Activated CD4-positive, alpha-beta T cell treated with anti-CD3 and anti-CD28 coated beads, Interleukin-2, amount 10 ng/mL, durations not matched to agents 7 days and 5 days (primary cell): Measurements from ENCODE around the gene FAP. TPM values are rescaled to one million over a fixed set of nuclear protein-coding genes. Genes with fewer than 3 reads are reported as not detected.

Experiments
- CTCF ChIA-PET: fragments of 350-600 bp; sonication (Branson Sonifier 250); formaldehyde crosslinking; loops from one replicate; lab custom pipeline; 2021; ENCODE audit warnings: antibody characterized with exemption; lab: Charles Lee
- POLR2A ChIA-PET: fragments of 350-600 bp; sonication (Branson Sonifier 250); formaldehyde crosslinking; loops from one replicate; lab custom pipeline; 2021; ENCODE audit warnings: antibody characterized with exemption; lab: Charles Lee
- DNase-seq: peaks from one replicate; pipeline ENCODE4 v3.0.0-alpha.2; 2020
- H3K27ac Mint-ChIP-seq: one replicate; pipeline ENCODE4 v1.8.0; 2021; ENCODE audit warnings: mild to moderate bottlenecking, moderate library complexity, mixed read lengths
- H3K27me3 Mint-ChIP-seq: one replicate; pipeline ENCODE4 v1.8.0; 2021; ENCODE audit warnings: mixed read lengths
- H3K36me3 Mint-ChIP-seq: one replicate; pipeline ENCODE4 v1.8.0; 2021; ENCODE audit warnings: low read depth, mixed read lengths
- H3K4me1 Mint-ChIP-seq: one replicate; pipeline ENCODE4 v1.8.0; 2021; ENCODE audit warnings: mixed read lengths
- H3K4me3 Mint-ChIP-seq: one replicate; pipeline ENCODE4 v1.8.0; 2021; ENCODE audit warnings: mild to moderate bottlenecking, moderate library complexity, mixed read lengths
- H3K9me3 Mint-ChIP-seq: one replicate; pipeline ENCODE4 v1.8.0; 2021; ENCODE audit warnings: mixed read lengths
- total RNA-seq, 2 experiments: library from RNA; stranded (reverse); gene quantifications; one replicate each; pipeline ENCODE4 v1.2.3, GENCODE V29; 2021

FAP gene
- total RNA-seq, 2 experiments from 2014 or later = not detected

DNA sequence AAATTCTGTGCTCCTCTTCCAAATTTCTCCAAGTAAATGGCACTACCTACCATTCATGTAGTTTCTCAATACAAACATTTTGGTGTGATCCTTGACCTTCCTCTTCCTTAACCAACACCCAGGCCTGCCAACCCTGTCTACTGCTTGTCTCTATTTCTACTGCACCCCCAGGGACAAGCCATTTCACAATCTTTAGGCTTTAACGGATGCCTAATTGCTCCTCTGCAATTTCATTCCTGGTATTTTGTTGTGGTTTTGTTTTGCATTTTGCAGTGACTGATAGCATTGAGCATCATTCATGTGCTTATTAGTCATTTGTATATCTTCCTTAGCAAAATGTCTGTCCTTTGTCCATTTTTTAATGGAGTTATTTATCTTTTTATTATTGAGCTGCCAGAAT, 10.0 kb downstream of the FAP start:
- Mint-ChIP-seq H3K4me3 (no peak overlapping the region), H3K9me3 (no peaks in the 10 kb centered on the region), H3K36me3 (no peaks in the 10 kb centered on the region), H3K27me3 (peaks cover 35% of the 10 kb centered on the region), H3K4me1 (no peaks in the 10 kb centered on the region), H3K27ac (no peak overlapping the region)
- ChIA-PET POLR2A (no interaction called here), CTCF (no interaction called here)
- no peak for DNase-seq

DNA sequence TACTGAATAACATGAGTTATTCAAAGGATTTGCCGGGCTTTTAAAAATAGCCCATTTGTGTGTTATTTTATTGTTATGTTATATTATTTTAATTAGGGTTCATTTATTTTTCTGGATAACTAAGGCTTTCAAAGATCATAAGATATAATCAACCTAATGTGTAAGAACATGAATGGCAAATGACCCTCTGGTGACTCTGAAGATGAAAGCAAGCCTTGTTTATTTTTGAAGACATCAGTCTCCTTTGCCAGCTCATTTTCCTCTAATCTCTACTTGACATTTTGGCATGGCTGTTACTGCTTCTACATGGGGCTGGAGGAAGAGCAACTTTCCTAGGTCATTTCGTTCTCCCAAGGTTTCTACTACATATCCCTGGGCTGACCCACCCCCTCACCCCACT, 10.6 kb downstream of the FAP start:
- POLR2A ChIA-PET = no interaction called here

DNA sequence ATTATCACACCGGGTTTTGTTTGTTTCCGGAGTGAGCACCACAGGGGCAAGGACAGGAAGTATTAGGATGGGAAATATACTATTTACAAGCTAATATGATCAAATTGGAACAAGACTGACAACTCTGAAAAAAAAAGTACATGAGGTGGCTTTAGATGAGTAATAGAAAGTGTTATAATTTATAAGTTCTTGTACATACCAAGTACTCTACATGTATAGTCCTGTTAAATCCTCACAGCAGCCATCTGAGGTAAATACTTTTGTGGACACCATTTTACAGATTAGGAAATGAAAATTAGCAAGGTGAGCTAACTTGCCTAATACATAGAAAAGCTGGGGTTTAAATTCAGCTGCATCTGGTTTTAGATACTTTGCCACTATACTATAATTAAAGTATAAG, 11.2 kb downstream of the FAP start:
- CTCF ChIA-PET = interaction anchor here (1.0 kb wide), 1 partner anchor 11 kb away, joined by 3 read pairs; no protein-coding TSS in a partner anchor
- Mint-ChIP-seq H3K27ac (no peak overlapping the region), H3K4me1 (no peaks in the 10 kb centered on the region)

More for the DNA sequence above, 10.6 kb downstream of the FAP start:
- Mint-ChIP-seq H3K9me3 (no peaks in the 10 kb centered on the region), H3K27ac (no peak overlapping the region), H3K36me3 (no peaks in the 10 kb centered on the region), H3K4me3 (no peak overlapping the region), H3K4me1 (no peaks in the 10 kb centered on the region), H3K27me3 (peaks cover 39% of the 10 kb centered on the region)
- no peak for DNase-seq
- CTCF ChIA-PET = interaction anchor here (1.0 kb wide), 1 partner anchor 12 kb away, joined by 3 read pairs; no protein-coding TSS in a partner anchor

DNA sequence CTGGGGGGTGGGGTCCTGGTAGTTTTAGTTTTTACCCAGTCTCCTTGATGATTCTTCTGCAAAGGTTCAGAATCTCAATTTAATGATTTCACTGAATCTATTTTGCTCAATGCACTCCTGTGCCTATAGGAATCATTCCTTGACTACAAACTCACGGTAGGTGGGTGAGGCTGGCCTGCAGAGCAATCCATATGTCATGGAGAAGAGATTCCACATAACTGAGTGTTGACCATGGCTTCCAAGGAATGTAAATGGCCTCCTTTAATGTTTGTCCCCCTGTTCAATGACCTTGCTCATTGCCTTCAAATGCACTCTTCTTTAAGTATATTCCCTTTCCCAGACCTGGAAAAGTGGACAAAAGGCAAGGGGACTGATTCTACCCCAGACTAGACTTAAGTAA, 12.5 kb downstream of the FAP start:
- H3K4me1 Mint-ChIP-seq = no peaks in the 10 kb centered on the region
- ChIA-PET CTCF (no interaction called here), POLR2A (no interaction called here)
- DNase-seq = no peak
- no peaks in the 10 kb centered on the region for H3K36me3 Mint-ChIP-seq
- H3K9me3 Mint-ChIP-seq = no peaks in the 10 kb centered on the region
- no peak overlapping the region for H3K4me3 Mint-ChIP-seq
- no peak overlapping the region for H3K27ac Mint-ChIP-seq
- H3K27me3 Mint-ChIP-seq = peaks cover 39% of the 10 kb centered on the region

More for the DNA sequence above, 11.2 kb downstream of the FAP start:
- DNase-seq = no peak
- Mint-ChIP-seq H3K27me3 (peaks cover 39% of the 10 kb centered on the region), H3K9me3 (no peaks in the 10 kb centered on the region), H3K4me3 (no peak overlapping the region), H3K36me3 (no peaks in the 10 kb centered on the region)
- POLR2A ChIA-PET = no interaction called here

DNA sequence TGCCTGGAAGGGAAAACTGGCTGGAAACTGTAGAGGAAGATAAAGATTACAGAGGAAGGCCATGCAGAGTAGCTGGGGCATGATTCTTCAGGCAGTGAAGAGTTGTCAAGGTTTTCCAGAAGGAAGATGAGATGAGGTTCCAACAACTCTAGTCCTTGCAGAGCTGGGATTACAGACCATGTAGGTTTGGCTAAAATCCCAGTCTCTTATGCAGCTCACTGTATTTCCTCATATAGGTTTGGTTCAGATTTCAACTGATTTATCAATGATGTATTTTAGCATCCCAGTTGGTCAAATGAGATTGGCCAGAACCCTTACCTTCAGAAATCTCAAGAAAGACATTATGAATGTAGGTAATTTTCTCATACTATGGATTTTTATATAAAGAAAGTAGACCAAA, 16.4 kb downstream of the FAP start:
- CTCF ChIA-PET = no interaction called here

DNA sequence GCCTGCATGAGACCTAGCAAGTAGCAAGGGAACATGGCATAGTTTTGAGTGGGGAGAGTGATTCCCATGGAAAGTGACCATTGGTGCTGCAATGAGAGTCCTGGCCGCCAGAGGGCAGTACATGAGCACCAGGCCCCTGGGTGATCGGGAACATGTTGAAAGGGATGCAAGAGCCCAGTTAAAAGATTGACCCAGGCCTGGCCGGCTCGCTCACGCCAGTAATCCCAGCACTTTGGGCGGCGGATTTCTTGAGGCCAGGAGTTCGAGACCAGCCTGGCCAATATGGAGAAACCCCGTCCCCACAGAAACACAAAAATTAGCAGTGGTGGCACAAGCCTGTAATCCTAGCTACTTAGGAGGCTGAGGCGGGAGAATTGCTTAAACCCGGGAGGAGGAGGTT, 22.2 kb downstream of the FAP start:
- H3K27me3 Mint-ChIP-seq = peaks cover 54% of the 10 kb centered on the region
- POLR2A ChIA-PET = no interaction called here
- H3K27ac Mint-ChIP-seq = no peak overlapping the region
- no peaks in the 10 kb centered on the region for H3K36me3 Mint-ChIP-seq
- no peaks in the 10 kb centered on the region for H3K9me3 Mint-ChIP-seq
- peak; percentile 59 for DNase-seq
- CTCF ChIA-PET = interaction anchor here (0.6 to 1.8 kb wide), 12 partner anchors 11 to 770 kb away, joined by 3 to 6 read pairs (median 4); no protein-coding TSS in a partner anchor
- H3K4me1 Mint-ChIP-seq = no peaks in the 10 kb centered on the region
- H3K4me3 Mint-ChIP-seq = no peak overlapping the region

More for the DNA sequence above, 16.4 kb downstream of the FAP start:
- no peak for DNase-seq
- Mint-ChIP-seq H3K27ac (no peak overlapping the region), H3K27me3 (peaks cover 56% of the 10 kb centered on the region), H3K4me1 (no peaks in the 10 kb centered on the region), H3K36me3 (no peaks in the 10 kb centered on the region), H3K9me3 (no peaks in the 10 kb centered on the region), H3K4me3 (no peak overlapping the region)
- POLR2A ChIA-PET = no interaction called here

DNA sequence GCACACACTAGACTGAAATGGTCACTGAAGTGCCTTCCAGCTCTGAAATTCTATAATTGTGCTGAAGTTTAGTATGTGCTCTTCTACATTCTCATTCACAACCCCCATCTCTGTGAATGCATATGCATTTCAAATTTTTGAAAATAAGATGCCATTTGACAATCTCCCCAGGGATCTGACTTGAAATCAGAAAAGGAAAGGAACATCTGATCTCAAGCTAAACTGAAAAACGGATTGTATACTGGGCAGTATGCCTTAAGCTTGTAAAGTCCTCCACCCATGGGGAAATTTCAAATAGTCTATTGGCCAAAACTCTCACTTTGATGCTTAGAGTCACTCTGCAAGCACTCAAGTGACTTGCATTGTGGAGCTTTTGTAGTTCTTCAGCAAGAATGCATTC, 22.9 kb downstream of the FAP start:
- POLR2A ChIA-PET = interaction anchor here (0.7 kb wide), 1 partner anchor 35 kb away, joined by 3 read pairs; no protein-coding TSS in a partner anchor
- Mint-ChIP-seq H3K36me3 (no peaks in the 10 kb centered on the region), H3K4me3 (no peak overlapping the region), H3K9me3 (no peaks in the 10 kb centered on the region), H3K4me1 (no peaks in the 10 kb centered on the region), H3K27ac (no peak overlapping the region), H3K27me3 (peaks cover 51% of the 10 kb centered on the region)
- DNase-seq = no peak
- CTCF ChIA-PET = interaction anchor here (0.6 to 1.8 kb wide), 8 partner anchors 12 to 114 kb away, joined by 3 to 5 read pairs (median 4); no protein-coding TSS in a partner anchor

DNA sequence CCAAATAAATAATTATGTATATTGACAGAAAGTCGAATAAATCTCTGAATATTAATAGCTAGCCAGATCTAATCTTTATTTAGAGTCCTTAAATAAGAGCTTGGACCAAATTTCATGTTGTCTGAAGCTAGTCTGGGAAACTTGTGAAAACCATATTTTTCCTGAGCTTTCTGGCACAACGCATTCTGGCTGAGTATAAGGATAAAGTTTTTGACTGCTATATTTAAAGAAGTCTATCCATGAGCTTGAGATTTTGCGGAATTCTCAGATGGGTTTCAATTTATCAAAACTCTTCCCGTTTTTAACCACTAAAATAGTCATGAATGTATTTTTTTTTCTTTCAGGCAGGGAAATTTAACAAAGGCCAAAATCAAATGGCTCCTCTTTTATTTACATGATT, 23.8 kb downstream of the FAP start:
- CTCF ChIA-PET = no interaction called here
- Mint-ChIP-seq H3K27me3 (peaks cover 45% of the 10 kb centered on the region), H3K36me3 (no peaks in the 10 kb centered on the region), H3K9me3 (no peaks in the 10 kb centered on the region), H3K4me3 (no peak overlapping the region), H3K27ac (no peak overlapping the region), H3K4me1 (no peaks in the 10 kb centered on the region)
- DNase-seq = no peak
- POLR2A ChIA-PET = no interaction called here

DNA sequence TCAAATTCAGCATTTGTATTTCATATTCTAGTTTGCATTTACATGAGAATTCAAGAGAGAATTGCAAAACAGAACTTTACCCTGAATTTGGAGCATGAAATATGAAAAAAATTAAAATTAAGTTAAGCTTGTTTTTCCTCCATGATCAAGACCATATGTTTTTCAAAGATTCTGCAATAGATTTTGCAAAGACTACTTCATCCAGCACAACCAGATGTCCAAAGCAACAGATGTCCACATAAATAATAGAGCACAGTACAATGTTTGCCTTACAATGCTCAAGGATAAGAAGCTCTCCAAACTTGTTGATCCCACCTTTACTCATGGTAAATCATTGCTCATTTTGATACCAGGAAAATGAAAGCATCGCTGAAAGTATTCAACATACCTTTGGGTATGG, 25.6 kb downstream of the FAP start:
- Mint-ChIP-seq H3K9me3 (no peaks in the 10 kb centered on the region), H3K27ac (no peak overlapping the region), H3K27me3 (peaks cover 39% of the 10 kb centered on the region), H3K4me1 (no peaks in the 10 kb centered on the region), H3K36me3 (no peaks in the 10 kb centered on the region), H3K4me3 (no peak overlapping the region)
- CTCF ChIA-PET = no interaction called here
- no peak for DNase-seq
- POLR2A ChIA-PET = no interaction called here

DNA sequence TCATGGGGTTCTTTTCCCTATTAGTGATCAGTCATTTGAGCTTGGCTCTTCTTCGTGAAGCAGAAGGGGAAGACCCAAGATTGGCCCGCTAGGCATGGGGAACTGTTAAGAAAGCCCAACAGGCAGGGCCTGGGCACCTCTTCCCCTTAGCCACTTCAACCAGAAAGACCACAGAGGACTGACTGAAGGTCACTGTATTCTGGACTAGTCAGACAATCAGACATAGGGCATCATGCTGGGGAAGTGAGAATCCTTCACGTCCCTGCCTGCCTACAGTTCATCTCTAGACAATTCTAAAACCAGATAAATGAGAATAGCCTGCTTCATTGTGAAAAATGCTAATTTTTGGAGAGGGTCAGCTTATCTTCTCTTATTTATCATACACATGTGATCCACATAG, 28.1 kb downstream of the FAP start:
- H3K27me3 Mint-ChIP-seq = peaks cover 29% of the 10 kb centered on the region
- POLR2A ChIA-PET = no interaction called here

DNA sequence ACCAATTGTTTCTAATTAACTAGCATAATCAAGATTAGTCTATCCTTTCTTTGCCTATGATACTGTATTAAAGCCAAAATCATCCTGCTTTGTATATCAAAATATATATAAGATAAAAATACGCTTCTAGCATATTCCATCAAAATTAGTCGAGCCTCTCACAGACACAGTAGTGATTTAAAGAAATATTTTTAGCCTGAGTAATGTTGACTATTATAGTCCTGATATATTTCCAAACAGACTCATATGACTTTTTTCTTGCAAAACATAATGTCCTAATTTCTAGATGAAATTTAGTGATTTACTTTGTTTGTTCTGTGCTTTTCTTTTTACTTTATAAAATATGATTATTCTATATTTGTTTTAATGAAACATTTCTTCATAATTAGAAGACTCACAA, 30.9 kb downstream of the FAP start:
- no peaks in the 10 kb centered on the region for H3K36me3 Mint-ChIP-seq
- H3K27ac Mint-ChIP-seq = no peak overlapping the region
- ChIA-PET POLR2A (no interaction called here), CTCF (no interaction called here)
- no peaks in the 10 kb centered on the region for H3K4me1 Mint-ChIP-seq
- no peak for DNase-seq
- H3K9me3 Mint-ChIP-seq = no peaks in the 10 kb centered on the region
- peaks cover 18% of the 10 kb centered on the region for H3K27me3 Mint-ChIP-seq
- H3K4me3 Mint-ChIP-seq = no peak overlapping the region

More for the DNA sequence above, 28.1 kb downstream of the FAP start:
- Mint-ChIP-seq H3K36me3 (no peaks in the 10 kb centered on the region), H3K4me3 (no peak overlapping the region), H3K27ac (no peak overlapping the region), H3K9me3 (no peaks in the 10 kb centered on the region), H3K4me1 (no peaks in the 10 kb centered on the region)
- DNase-seq = no peak
- CTCF ChIA-PET = no interaction called here

DNA sequence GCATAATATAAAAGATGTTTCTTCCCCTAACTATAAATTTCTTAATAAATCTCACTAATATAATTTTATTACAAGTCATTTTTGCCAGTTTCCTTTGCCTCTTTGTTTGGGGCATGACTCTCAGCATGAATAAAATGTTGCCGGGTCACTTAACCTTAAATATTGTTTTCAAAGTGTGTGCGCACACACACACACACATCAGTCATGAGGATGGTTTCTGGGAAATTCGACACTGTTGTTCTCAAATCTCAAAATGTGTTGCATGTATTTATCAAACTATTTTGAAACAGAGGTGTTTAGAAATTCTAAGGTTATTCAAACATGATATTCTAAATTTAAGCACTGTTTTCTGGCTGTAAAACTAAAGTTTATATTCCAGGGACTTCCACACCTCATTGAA, 31.5 kb downstream of the FAP start:
- Mint-ChIP-seq H3K27me3 (peaks cover 15% of the 10 kb centered on the region), H3K36me3 (no peaks in the 10 kb centered on the region), H3K4me1 (no peaks in the 10 kb centered on the region), H3K4me3 (no peak overlapping the region), H3K27ac (no peak overlapping the region), H3K9me3 (no peaks in the 10 kb centered on the region)
- ChIA-PET POLR2A (interaction anchor here (0.5 kb wide), 1 partner anchor 41 kb away, joined by 3 read pairs; no protein-coding TSS in a partner anchor), CTCF (no interaction called here)
- no peak for DNase-seq

DNA sequence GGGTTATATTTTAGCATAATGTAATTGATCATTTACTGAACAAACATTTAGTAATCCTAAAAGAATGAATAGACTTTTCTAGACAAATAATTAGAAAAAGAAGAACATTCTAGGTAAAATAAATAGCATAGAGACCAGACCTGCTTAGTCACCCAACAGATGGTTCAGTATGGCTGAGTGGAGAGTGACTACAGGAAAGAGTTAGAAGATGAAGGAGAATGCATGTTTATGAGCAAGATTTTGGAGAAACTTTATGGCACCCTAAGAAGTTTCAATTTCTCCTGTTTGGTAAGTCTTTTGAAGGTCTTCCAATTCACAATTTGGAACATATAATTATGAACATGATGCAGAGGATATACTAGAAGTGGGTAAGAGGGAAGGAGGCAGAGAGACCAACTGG, 32.9 kb downstream of the FAP start:
- peaks cover 11% of the 10 kb centered on the region for H3K27me3 Mint-ChIP-seq
- ChIA-PET POLR2A (no interaction called here), CTCF (no interaction called here)
- no peak overlapping the region for H3K27ac Mint-ChIP-seq
- no peaks in the 10 kb centered on the region for H3K9me3 Mint-ChIP-seq
- no peak overlapping the region for H3K4me3 Mint-ChIP-seq
- DNase-seq = no peak
- no peaks in the 10 kb centered on the region for H3K36me3 Mint-ChIP-seq
- no peaks in the 10 kb centered on the region for H3K4me1 Mint-ChIP-seq

DNA sequence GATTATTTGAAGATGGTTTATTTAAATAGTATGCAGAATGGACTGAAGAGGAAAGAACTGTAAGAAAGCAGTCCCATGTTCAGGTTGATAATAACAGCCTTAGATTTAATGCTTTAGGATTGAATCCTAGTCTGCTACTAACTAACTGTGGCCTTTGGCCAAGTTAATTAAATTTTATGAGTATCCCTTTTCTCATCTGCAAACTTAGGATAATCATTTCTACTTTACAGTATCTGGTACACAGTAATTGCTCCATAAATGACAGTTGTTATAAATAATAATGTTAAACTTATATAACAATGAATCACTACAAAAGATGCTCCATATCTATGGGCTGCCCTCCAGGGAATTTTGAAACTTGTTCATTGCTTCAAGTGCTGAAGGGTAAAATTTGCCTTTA, 41.0 kb downstream of the FAP start:
- POLR2A ChIA-PET = no interaction called here
- CTCF ChIA-PET = no interaction called here
- Mint-ChIP-seq H3K27ac (no peak overlapping the region), H3K4me3 (no peak overlapping the region), H3K27me3 (peaks cover 17% of the 10 kb centered on the region), H3K9me3 (no peaks in the 10 kb centered on the region), H3K36me3 (no peaks in the 10 kb centered on the region), H3K4me1 (no peaks in the 10 kb centered on the region)
- no peak for DNase-seq
